A549 (cell line): ENCODE measurements around the gene USP30. TPM values are rescaled to one million over a fixed set of nuclear protein-coding genes. Genes with fewer than 3 reads are reported as not detected.
"Not testable (repeated sequence)": the region's sequence is repeated elsewhere in the genome, so short reads cannot be mapped to it uniquely, and the experiment has no call there.

Source experiments
- ATAC-seq, 2 experiments: fragments of 200-7000 bp in 1 of 2; fragments of >200 bp in 1 of 2; cut with Nextera tagmentation in 1 of 2; cut with Tn5 transposase in 1 of 2; 3 replicates each; pipeline versions ENCODE4 v1.8.0 to v1.9.1; 2018 to 2020; ENCODE audit warnings: mild to moderate bottlenecking in 1 of 2, moderate library complexity in 1 of 2
- CTCF ChIA-PET: fragments of 300-600 bp; sonication (Branson Sonifier 250); formaldehyde crosslinking; extraction: SDS; loops from one replicate; lab custom pipeline; 2021; ENCODE audit warnings: antibody characterized with exemption, inconsistent platforms; lab: Yijun Ruan, JAX
- POLR2A ChIA-PET: fragments of 350-600 bp; formaldehyde crosslinking; extraction: SDS; loops from one replicate; lab custom pipeline; 2021; ENCODE audit warnings: antibody characterized with exemption, inconsistent platforms; lab: Yijun Ruan, JAX
- DNase-seq, 2 experiments: peaks; one replicate each; pipeline versions ENCODE4 v3.0.0 to v3.0.0-alpha.2; 2011 to 2016; ENCODE audit warnings: low read depth in 1 of 2, low spot score in 1 of 2
- FAIRE-seq: peaks from 2 replicates; lab custom pipeline; 2011; peaks lifted over from hg19 to GRCh38; lab: Jason Lieb, UNC
- H3K27ac ChIP-seq, 2 experiments: fragments of >200 bp; sonication (Bioruptor Twin); formaldehyde crosslinking; 3 replicates each; pipeline ENCODE4 v1.5.1; 2016 to 2017
- H3K4me1 ChIP-seq: fragments of >200 bp; sonication (Bioruptor Twin); formaldehyde crosslinking; 3 replicates; pipeline ENCODE4 v1.6.1; 2016
- H3K4me2 ChIP-seq: fragments of >200 bp; sonication (Bioruptor Twin); formaldehyde crosslinking; 3 replicates; pipeline ENCODE4 v1.6.1; 2016
- H3K4me3 ChIP-seq: fragments of >200 bp; sonication (Bioruptor Twin); formaldehyde crosslinking; 3 replicates; pipeline ENCODE4 v1.5.1; 2016
- H3K9me3 ChIP-seq: fragments of >200 bp; sonication (Bioruptor Twin); formaldehyde crosslinking; 3 replicates; pipeline ENCODE4 v1.6.1; 2016
- BHLHE40 ChIP-seq: IDR thresholded peaks from 2 replicates; pipeline ENCODE4 v1.6.1; 2012; ENCODE audit warnings: low read depth, low read length, inconsistent platforms
- CBX2 ChIP-seq: fragments of 200-600 bp; sonication (generic); IDR thresholded peaks from 2 replicates; pipeline ENCODE4 v1.6.1; 2016; ENCODE audit warnings: low read depth, mild to moderate bottlenecking, borderline replicate concordance
- E2F6 ChIP-seq: IDR thresholded peaks from 2 replicates; pipeline ENCODE4 v1.6.1; 2012; ENCODE audit warnings: low read depth, borderline replicate concordance
- EHMT2 ChIP-seq: fragments of 200-600 bp; sonication (generic); IDR thresholded peaks from 2 replicates; pipeline ENCODE4 v1.6.1; 2016; ENCODE audit warnings: antibody characterized with exemption, low read depth, mild to moderate bottlenecking, moderate library complexity
- ELK1 ChIP-seq: fragments of 150-350 bp; IDR thresholded peaks from 2 replicates; pipeline ENCODE4 v1.6.1; 2014; ENCODE audit warnings: low read depth, mild to moderate bottlenecking, low read length
- EP300 ChIP-seq, 2 experiments: fragments of >200 bp; sonication (Bioruptor Twin); formaldehyde crosslinking; IDR thresholded peaks; 2 replicates in 1 of 2; 3 replicates in 1 of 2; pipeline ENCODE4 v1.6.1; 2016 to 2017
- GATA3 ChIP-seq: IDR thresholded peaks from 2 replicates; pipeline ENCODE4 v1.6.1; 2012; ENCODE audit warnings: borderline replicate concordance
- HOXB13 ChIP-seq: fragments of 250-450 bp; sonication (Bioruptor Pico); IDR thresholded peaks from 2 replicates; pipeline ENCODE4 v1.5.0; 2020; ENCODE audit warnings: low read depth, mild to moderate bottlenecking, moderate library complexity
- HOXB5 ChIP-seq: fragments of 250-450 bp; sonication (Bioruptor Pico); IDR thresholded peaks from 2 replicates; pipeline ENCODE4 v1.5.0; 2020; ENCODE audit warnings: mild to moderate bottlenecking, moderate library complexity
- JUN ChIP-seq, 2 experiments: fragments of >200 bp; sonication (Bioruptor Twin); formaldehyde crosslinking; IDR thresholded peaks; 2 replicates in 1 of 2; 3 replicates in 1 of 2; pipeline ENCODE4 v1.6.1; 2016 to 2017
- MAFK ChIP-seq: fragments of 450-650 bp; IDR thresholded peaks from 2 replicates; pipeline ENCODE4 v1.6.1; 2014; ENCODE audit not compliant: partially characterized antibody
- MAZ ChIP-seq: fragments of 150-350 bp; IDR thresholded peaks from 2 replicates; pipeline ENCODE4 v1.6.1; 2014; ENCODE audit warnings: antibody characterized with exemption, low read depth, low read length, borderline replicate concordance
- MYC ChIP-seq: IDR thresholded peaks from 2 replicates; pipeline ENCODE4 v1.6.1; 2012; ENCODE audit warnings: mild to moderate bottlenecking, inconsistent platforms, low read length, improper control_type of control experiment, borderline replicate concordance
- NPAS2 ChIP-seq: fragments of 250-450 bp; sonication (Bioruptor Pico); IDR thresholded peaks from 2 replicates; pipeline ENCODE4 v1.8.0; 2022; ENCODE audit warnings: mild to moderate bottlenecking, moderate library complexity, borderline replicate concordance
- PBX3 ChIP-seq: IDR thresholded peaks from 2 replicates; pipeline ENCODE4 v1.6.1; 2012
- POLR2A ChIP-seq: IDR thresholded peaks from 2 replicates; pipeline ENCODE4 v1.6.1; 2012; ENCODE audit warnings: mild to moderate bottlenecking, low read length
- POLR2AphosphoS2 ChIP-seq: conservative IDR thresholded peaks from 2 replicates; pipeline ENCODE4 v1.6.1; 2012; ENCODE audit warnings: low read length, improper control_type of control experiment, inconsistent platforms
- RCOR1 ChIP-seq: fragments of 150-350 bp; IDR thresholded peaks from 2 replicates; pipeline ENCODE4 v1.6.1; 2014; ENCODE audit warnings: antibody characterized with exemption, low read length, low read depth
- ZNF302 ChIP-seq: fragments of 250-450 bp; sonication (Bioruptor Pico); IDR thresholded peaks from 2 replicates; pipeline ENCODE4 v1.9.0; 2021; ENCODE audit warnings: inconsistent platforms, mild to moderate bottlenecking, moderate library complexity
- ZSCAN20 ChIP-seq: fragments of 250-450 bp; sonication (Bioruptor Pico); IDR thresholded peaks from 2 replicates; pipeline ENCODE4 v1.8.0; 2022; ENCODE audit warnings: mild to moderate bottlenecking, moderate library complexity
- WGBS: methylation state at CpG from one replicate; pipeline ENCODE4 v1.1.6; 2017; ENCODE audit errors: missing lambda C conversion rate; 5-methylcytosine and 5-hydroxymethylcytosine counted together
- polyA plus RNA-seq, 4 experiments: library from polyadenylated mRNA; depleted of rRNA in 3 of 4; stranded (reverse); fragments of >200 nt; fragmentation: RNase III in 1 of 4; extraction: RNeasy Plus Mini Kit Qiagen cat#74134 plus additional on column Dnase treatment in 1 of 4; gene quantifications; 2 replicates in 3 of 4; 3 replicates in 1 of 4; pipeline ENCODE4 v1.2.3, GENCODE V29; 2011 to 2017
- TF ChIP-seq, protein P1 (sequence below): fragments of 250-450 bp; sonication (Bioruptor Pico); IDR thresholded peaks from 2 replicates; pipeline ENCODE4 v1.5.0; 2020; ENCODE audit warnings: low read depth, mild to moderate bottlenecking, moderate library complexity

The USP30 gene
- polyA plus RNA-seq, 2 of the 4 experiments (the other 2 are of a cell fraction) = 6.8 to 19.6 TPM

GRCh38 chr12:109053382-109054123, 1.2 kb downstream of the USP30 start:
- H3K9me3 ChIP-seq = no peaks in the 10 kb centered on the region
- no peak for TF ChIP-seq GATA3
- TF ChIP-seq, all 56 proteins: peak for 0
- 30% methylated on average over 9 of the region's 9 CpGs for WGBS
- no peak for FAIRE-seq
- H3K4me1 ChIP-seq = peaks cover 8% of the 10 kb centered on the region
- H3K4me3 ChIP-seq = peak overlapping the region; percentile 96
- no peak for ATAC-seq
- H3K27ac ChIP-seq = peak overlapping the region; percentile 91 to 93; a peak in 5 of 6 replicates
- ChIA-PET POLR2A (interaction anchor here (0.9 kb wide), 1 partner anchor 488 kb away, joined by 3 read pairs; no protein-coding TSS in a partner anchor), CTCF (interaction anchor here (0.6 to 2.2 kb wide), 4 partner anchors 16 to 56 kb away, joined by 3 to 6 read pairs (median 4); no protein-coding TSS in a partner anchor)
- H3K4me2 ChIP-seq = peak overlapping the region; percentile 99
- DNase-seq = no peak

DNA sequence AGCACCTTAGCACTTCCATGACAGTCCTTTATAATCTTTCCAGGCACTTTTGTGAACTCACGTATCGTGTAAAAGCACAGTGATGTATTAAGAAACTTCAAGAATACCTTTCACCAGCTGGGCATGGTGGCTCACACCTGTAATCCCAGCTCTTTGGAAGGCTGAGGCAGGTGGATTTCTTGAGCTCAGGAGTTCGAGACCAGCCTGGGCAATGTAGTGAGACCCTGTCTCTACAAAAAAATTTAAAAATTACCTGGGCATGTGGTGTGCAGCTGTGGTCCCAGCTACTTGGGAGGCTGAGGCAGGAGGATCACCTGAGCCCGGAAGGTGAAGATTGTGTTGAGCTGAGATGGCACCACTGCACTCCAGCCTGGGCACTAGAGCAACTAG, 1.7 kb downstream of the USP30 start:
- not testable (repeated sequence) for H3K4me3 ChIP-seq, DNase-seq, FAIRE-seq, ATAC-seq, H3K4me1 ChIP-seq, H3K27ac ChIP-seq, H3K9me3 ChIP-seq
- ChIA-PET POLR2A (interaction anchor here (0.6 to 0.9 kb wide), 2 partner anchors 488 to 495 kb away, joined by 3 to 8 read pairs; no protein-coding TSS in a partner anchor), CTCF (interaction anchor here (0.6 to 2.2 kb wide), 3 partner anchors 16 to 55 kb away, joined by 3 to 6 read pairs (median 3); no protein-coding TSS in a partner anchor)
- 80% methylated on average over 4 of the region's 4 CpGs for WGBS
- peak overlapping the region; percentile 99 for H3K4me2 ChIP-seq

DNA sequence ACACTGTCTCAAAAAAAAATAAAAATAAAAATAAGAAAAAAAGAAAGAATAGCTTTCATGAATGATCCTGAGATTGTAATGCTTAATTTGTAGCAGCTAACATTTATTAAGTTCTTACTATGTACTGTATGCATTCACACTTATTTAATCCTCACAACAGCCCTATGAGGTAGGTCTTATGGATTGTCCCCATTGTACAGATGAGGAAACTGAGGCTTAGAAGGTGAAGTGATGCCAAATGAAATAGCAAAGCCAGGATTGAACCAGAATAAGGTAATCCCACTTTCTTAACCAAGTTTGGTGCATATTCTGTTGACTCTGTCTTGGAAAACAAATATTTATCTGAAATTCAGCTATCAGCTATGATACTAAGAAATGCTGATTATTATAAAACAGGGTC, 2.1 kb downstream of the USP30 start:
- Histone ChIP-seq H3K27ac (no peak overlapping the region), H3K4me3 (no peak overlapping the region), H3K4me2 (no peak overlapping the region), H3K9me3 (no peaks in the 10 kb centered on the region), H3K4me1 (peaks cover 8% of the 10 kb centered on the region)
- no peak for TF ChIP-seq MAZ
- peak; percentile 25 for TF ChIP-seq MAFK
- TF ChIP-seq EP300 (IDR thresholded peaks at IDR 0.05) = no peak
- CTCF ChIA-PET = interaction anchor here (0.9 to 2.2 kb wide), 4 partner anchors 15 to 57 kb away, joined by 3 to 6 read pairs (median 4); no protein-coding TSS in a partner anchor
- no peak for DNase-seq
- no peak for ATAC-seq
- POLR2A ChIA-PET = interaction anchor here (0.6 to 0.9 kb wide), 2 partner anchors 488 to 495 kb away, joined by 3 to 8 read pairs; no protein-coding TSS in a partner anchor
- FAIRE-seq = no peak

GRCh38 chr12:109056891-109057290, 4.5 kb downstream of the USP30 start:
- no peaks in the 10 kb centered on the region for H3K9me3 ChIP-seq
- ATAC-seq (no peak), FAIRE-seq (no peak), DNase-seq (no peak)
- POLR2A ChIA-PET = no interaction called here
- 80% methylated on average over 3 of the region's 3 CpGs for WGBS
- peaks cover 8% of the 10 kb centered on the region for H3K4me1 ChIP-seq
- H3K27ac ChIP-seq = no peak overlapping the region
- no peak for TF ChIP-seq POLR2AphosphoS2
- TF ChIP-seq RCOR1 = no peak
- TF ChIP-seq POLR2A = no peak
- TF ChIP-seq ZNF302 (CRISPR knock-in tag) = no peak
- TF ChIP-seq ZSCAN20 (CRISPR knock-in tag) = no peak
- TF ChIP-seq E2F6 = no peak
- TF ChIP-seq HOXB13 (CRISPR knock-in tag) = no peak
- TF ChIP-seq NPAS2 (CRISPR knock-in tag) = no peak
- no peak for TF ChIP-seq HOXB5
- no peak for TF ChIP-seq ELK1
- TF ChIP-seq EHMT2 = no peak
- TF ChIP-seq, protein P1, sequence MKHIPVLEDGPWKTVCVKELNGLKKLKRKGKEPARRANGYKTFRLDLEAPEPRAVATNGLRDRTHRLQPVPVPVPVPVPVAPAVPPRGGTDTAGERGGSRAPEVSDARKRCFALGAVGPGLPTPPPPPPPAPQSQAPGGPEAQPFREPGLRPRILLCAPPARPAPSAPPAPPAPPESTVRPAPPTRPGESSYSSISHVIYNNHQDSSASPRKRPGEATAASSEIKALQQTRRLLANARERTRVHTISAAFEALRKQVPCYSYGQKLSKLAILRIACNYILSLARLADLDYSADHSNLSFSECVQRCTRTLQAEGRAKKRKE = no peak
- no peak for TF ChIP-seq MYC
- no peak for TF ChIP-seq BHLHE40
- no peak for TF ChIP-seq PBX3
- no peak for TF ChIP-seq JUN (IDR thresholded peaks at IDR 0.05)
- TF ChIP-seq CBX2 = no peak
- no peak for TF ChIP-seq EP300 (IDR thresholded peaks at IDR 0.05)
- CTCF ChIA-PET = interaction anchor here (0.6 kb wide), 1 partner anchor 204 kb away, joined by 3 read pairs; no protein-coding TSS in a partner anchor
- no peak overlapping the region for H3K4me3 ChIP-seq
- H3K4me2 ChIP-seq = no peak overlapping the region
